ENCODE results near the gene ZFP1.

The ZFP1 gene

DNA sequence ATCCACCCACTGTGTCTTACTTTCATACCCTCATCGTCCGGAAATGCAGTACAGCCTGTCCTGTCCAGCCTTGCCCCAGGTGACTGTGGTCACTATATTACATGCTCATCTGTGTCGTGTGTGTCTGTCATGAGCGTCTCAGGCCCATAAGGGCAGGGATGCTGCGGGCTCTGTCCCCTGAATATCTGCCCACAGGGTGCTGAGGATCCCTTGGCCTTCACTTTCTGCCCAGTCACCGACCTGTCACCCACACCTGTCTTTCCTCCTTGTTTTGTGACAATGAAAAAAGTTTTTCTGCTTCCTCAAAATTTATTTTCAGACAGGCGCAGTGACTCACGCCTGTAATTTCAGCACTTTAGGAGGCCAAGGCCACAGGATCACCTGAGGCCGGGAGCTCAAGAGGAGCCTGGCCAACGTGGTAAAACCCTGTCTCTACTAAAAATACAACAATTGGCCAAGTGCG lies 69.1 kb downstream of the ZFP1 start:
- in situ Hi-C loops (cut with HindIII; ENCODE audit: low sequenced_read_pairs): no loop called here
- H3K4me3 ChIP-seq (ENCODE audit: low read depth, low read length): no peak overlapping the region
- TF ChIP-seq, protein P1, sequence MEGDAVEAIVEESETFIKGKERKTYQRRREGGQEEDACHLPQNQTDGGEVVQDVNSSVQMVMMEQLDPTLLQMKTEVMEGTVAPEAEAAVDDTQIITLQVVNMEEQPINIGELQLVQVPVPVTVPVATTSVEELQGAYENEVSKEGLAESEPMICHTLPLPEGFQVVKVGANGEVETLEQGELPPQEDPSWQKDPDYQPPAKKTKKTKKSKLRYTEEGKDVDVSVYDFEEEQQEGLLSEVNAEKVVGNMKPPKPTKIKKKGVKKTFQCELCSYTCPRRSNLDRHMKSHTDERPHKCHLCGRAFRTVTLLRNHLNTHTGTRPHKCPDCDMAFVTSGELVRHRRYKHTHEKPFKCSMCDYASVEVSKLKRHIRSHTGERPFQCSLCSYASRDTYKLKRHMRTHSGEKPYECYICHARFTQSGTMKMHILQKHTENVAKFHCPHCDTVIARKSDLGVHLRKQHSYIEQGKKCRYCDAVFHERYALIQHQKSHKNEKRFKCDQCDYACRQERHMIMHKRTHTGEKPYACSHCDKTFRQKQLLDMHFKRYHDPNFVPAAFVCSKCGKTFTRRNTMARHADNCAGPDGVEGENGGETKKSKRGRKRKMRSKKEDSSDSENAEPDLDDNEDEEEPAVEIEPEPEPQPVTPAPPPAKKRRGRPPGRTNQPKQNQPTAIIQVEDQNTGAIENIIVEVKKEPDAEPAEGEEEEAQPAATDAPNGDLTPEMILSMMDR (IDR thresholded peaks at IDR 0.05; ENCODE audit: low read depth, low read length): no peak
- DNase-seq (ENCODE audit: low read depth, low spot score): no peak

DNA sequence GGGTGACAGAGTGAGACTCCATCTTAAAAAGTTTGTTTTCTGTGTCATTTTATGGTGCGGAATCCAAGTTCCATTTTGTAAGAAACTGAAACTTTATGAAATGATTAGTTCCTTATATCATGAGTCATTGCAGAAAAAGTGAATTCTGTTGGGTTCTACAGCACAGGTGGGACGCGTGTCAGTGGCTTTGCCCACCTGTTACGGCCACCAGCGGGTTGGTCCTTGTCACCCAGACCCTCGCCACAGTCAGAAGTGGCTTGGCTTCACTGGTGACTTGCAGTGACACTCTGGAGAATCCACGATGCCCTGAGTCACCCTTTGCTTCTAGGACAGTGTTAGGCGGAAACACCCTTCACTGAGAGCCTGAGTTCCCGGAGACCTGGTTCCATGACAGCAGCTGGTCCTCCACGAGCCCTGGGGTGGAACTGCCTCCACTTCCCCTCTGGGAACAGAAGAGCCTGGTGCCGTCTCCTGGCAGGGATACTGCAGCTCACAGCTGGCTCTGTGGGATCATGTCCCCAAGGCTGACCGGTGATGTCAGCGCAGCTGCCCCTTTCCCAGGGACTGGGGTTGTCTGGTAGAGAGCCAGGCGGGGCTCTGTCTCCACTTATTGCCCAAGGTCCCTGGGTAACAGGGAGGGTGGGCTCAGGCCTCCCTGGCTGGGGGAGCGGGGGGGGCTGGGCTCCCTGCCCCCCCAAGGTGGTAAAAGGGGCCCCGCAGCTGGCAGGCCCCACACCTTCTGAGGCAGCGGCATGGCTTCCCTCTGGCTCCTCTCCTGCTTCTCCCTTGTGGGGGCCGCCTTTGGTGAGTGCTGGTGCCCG lies 70.1 kb downstream of the ZFP1 start, which contains the start of gene CTRB1:
Gene CTRB1, plus strand, starts transcription at position 733 of the 821 bp plus-strand sequence. Its CDS starts 20 bp downstream, at position 753.
- H3K4me3 ChIP-seq (ENCODE audit: low read depth, low read length): no peak within 1 kb of the TSS

DNA sequence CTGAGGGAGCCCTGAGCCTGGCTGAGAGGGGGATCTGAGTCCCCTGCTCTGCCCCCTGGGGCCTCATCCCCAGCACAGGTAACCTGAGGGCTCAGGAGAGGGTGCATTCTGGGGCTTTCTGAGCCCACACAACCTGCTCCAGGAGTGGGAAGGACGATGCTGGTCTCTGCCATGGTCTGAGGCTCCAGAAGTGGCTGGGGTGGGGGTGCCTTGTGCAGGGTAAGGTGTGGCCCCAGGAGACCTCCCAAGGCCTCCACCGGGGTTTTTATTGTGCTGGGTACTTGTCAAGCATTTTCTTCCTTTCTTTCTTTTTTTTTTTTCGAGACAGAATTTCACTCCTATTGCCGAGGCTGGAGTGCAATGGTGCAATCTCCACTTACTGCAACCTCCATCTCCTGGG lies 70.8 kb downstream of the ZFP1 start:
- DNase-seq (ENCODE audit: low read depth, low spot score): no peak

More for the DNA sequence above, 70.1 kb downstream of the ZFP1 start, which contains the start of gene CTRB1:
- in situ Hi-C loops (cut with HindIII; ENCODE audit: low sequenced_read_pairs): no loop called here
- TF ChIP-seq, protein P1 (IDR thresholded peaks at IDR 0.05; ENCODE audit: low read depth, low read length): no peak
- no peak for DNase-seq (ENCODE audit: low read depth, low spot score)

DNA sequence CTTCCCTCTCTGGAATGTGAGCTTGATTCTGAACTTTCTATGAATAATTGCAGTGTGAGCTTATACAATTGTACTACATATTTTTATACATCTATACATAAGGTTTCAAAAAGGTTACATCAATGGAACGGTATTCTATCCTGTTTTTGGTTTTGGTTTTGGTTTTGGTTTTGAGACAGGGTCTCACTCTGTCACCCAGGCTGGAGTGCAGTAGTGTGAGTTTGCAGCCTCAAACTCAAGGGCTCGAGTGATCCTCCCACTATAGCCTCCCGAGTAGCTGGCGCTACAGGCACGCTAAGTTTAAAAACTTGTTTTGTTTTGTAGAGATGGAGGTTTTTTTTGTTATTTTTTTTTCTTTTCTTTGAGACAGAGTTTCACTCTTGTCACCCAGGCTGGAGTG lies 71.5 kb downstream of the ZFP1 start:
- in situ Hi-C loops (cut with HindIII; ENCODE audit: low sequenced_read_pairs): no loop called here
- TF ChIP-seq, protein P1 (IDR thresholded peaks at IDR 0.05; ENCODE audit: low read depth, low read length): no peak
- H3K4me3 ChIP-seq (ENCODE audit: low read depth, low read length): no peak overlapping the region
- DNase-seq (ENCODE audit: low read depth, low spot score): no peak

More for the DNA sequence above, 70.8 kb downstream of the ZFP1 start:
- in situ Hi-C loops (cut with HindIII; ENCODE audit: low sequenced_read_pairs): no loop called here
- TF ChIP-seq, protein P1 (IDR thresholded peaks at IDR 0.05; ENCODE audit: low read depth, low read length): no peak
- no peak overlapping the region for H3K4me3 ChIP-seq (ENCODE audit: low read depth, low read length)
